ENCODE data around the gene BDNF.
"Not testable (repeated sequence)": the region's sequence is repeated elsewhere in the genome, so short reads cannot be mapped to it uniquely, and the experiment has no call there.

Gene BDNF

GRCh38 chr11:27700351-27701301, at the start of gene BDNF:
Gene BDNF (minus strand): TSS chr11:27700455. CDS start chr11:27658564, 41,891 bp downstream.
- no peak for DNase-seq (ENCODE audit: low spot score)

- DNase-seq (ENCODE audit: low spot score), result no peak
Observed at GRCh38 chr11:27740362-27741013, 40.2 kb upstream of the BDNF start.

GRCh38 chr11:27735281-27735680, 35.0 kb upstream of the BDNF start:
- no peak for DNase-seq (ENCODE audit: low spot score)

DNA sequence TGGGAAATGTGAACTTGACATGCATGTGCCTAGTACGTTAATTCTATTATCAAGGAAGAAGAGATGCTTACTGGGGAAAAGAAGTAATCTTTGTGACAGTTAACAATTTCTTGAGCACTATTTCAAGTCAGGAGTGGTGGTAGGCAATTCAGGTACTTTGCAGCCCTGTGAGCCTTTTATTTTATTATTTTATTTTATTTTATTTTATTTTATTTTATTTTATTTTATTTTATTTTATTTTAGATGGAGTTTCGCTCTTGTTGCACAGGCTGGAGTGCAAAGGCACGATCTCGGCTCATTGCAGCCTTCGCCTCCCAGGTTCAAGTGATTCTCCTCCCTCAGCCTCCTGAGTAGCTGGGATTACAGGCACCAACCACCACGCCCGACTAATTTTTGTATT, 31.5 kb upstream of the BDNF start:
- DNase-seq (ENCODE audit: low spot score), result not testable (repeated sequence)

DNA sequence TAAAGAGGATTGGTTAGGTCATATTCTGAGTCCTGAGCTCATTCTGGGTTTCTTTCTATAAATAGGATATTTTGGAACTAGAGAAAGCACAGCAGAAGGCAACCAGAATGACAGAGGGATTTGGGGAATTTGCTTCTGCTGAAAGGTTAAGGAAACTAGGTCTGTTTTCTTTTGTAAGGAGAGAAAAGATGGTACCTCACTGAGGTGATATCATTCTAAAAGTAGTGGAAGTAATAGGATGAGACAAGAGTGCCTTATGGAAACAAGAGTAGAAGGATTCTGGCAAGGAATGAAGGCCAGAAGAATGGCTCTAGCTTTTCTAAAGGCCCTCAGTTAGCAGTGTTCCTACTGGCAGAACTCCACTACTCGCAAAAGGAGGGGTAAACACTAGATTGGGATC, 26.7 kb upstream of the BDNF start:
- no peak for DNase-seq (ENCODE audit: low spot score)

DNA sequence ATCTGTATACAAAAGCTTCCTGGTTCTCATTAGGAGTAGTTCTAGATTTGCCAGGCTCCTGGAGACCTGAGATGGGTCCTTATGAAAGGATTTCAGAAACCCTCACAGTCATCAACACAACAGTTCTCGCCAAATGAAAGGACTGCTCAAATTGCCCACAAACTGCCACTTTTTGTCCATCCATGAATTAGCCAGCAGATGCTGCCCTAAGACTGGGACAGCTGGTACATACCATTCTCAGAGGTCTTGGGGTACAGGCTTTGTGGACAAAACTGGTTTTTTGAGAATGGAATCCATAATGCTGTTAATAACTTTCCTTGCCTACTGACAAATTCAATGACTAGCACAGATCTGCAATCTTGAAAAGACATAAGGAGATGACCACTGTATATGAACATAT, 23.4 kb upstream of the BDNF start:
- no peak for DNase-seq (ENCODE audit: low spot score)

GRCh38 chr11:27722953-27723344, 22.7 kb upstream of the BDNF start:
- no peak for DNase-seq (ENCODE audit: low spot score)

DNA sequence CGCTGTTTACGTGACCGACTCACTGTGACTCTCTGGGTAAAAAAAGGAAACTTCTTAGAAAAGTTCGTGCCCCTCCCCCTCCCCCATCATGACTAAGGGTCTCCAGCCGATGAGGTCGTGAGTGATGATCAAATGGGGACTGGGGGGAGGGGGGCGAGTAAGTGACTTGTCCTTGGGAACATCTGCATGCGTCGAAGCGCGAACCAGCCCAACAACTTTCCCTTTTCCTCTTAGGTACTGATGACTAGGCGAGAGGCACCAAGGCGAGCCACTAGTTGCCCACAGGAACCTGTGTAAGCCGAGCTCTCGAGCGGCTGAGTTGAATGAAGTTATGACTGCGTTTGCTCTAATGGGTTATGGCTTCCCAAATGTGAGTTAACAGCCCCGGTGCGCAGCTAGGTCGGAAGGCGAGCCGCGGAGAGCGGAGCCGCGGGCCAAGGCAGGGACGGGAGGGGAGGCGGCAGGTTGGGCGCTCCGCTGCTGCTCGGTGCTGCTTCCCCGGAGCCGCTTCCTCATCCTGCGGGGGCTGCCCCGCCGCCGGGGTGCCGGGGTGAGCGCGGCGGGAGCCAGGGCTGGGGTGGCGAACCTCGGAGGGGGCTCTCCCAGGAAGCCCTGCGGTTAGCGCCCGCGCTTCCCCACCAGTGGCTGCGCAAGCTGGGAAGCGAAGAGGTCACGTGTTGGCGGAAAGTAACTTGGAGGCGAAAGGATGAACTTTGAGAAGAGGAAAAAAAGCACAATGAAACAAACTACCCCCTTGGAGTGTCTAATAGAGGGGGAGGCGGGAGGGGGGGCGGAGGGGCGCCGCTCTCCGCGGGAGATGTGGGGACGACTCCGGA, 22.1 kb upstream of the BDNF start:
- no peak for DNase-seq (ENCODE audit: low spot score)

- DNase-seq (ENCODE audit: low spot score), result no peak
Observed at GRCh38 chr11:27721264-27722116, 21.2 kb upstream of the BDNF start.

DNA sequence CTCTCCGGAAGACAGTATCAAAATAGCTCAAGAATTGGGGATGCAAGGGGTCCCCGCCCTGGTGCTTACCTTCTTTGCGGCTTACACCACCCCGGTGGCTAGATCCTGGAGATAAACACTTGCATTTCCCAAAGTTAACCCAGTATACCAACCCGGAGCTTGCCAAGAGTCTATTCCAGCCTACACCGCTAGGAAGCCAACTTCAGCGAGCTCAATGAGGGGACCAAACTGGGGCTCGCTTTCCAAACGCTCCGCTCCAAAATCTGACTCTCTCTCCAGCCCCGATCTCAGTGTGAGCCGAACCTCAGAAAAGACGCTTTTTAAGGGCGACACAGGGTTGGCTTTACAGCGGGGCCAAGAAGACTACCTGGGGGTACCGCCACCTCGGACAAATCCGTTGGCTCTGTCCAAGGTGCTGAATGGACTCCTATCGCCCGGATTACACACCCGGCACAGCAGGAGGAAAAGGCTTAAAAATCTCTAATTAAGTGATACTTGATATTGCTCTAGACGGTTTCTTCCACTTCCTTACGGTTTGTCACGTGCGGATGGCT, 20.1 kb upstream of the BDNF start:
- peak; percentile 80 for DNase-seq (ENCODE audit: low spot score)

DNA sequence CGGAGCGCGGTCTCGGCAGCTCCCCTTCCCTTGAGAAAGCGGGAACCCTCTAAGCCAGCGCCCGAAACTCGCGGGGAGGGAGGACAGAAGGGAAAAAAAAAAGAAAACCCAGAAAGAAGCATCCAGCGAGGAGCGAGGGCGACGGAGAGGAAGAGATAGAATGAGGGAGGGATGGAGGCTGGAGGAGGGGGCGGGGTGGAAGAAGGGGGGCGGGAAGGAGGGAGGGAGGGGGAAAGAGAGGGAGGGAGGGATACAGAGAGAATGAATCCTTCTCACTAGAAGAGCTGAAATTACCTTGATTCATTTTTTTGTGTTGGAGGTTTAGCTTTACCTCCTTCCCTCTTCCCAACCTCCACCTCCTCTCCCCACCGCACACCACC, 19.3 kb upstream of the BDNF start:
- no peak for DNase-seq (ENCODE audit: low spot score)

DNA sequence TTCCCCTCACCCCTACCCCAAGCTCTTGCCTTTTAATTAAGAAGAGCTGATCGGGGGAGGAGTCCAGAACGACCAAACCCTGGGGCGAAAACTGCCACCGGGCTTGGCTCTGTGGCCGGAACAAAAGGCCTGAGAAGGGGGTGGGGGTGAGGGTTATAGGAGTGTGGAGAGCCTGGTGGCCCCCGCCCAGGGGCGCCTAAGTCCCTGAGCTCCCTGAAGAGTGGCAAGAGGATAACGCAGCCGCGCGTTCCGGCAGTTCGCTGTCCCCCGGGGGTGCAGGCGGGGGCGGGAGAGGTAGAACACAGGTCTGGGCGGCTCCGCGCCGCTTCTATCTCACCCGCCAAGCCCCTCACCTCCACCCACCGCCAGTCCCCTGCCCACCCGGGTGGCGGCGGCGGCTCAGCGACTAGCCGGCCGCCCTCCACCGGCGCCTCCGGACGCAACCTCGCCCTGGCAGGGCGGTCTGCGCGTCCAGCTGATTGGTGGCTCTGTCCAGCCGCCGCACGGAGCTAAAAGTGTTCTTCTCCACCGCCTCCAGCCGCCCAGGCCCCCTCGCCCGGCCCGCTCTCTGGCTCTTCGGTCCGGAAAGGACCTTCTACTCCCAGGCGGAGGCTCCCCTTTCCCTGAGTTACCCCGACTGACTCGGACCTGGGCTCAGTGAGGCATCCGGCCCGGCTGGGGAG, 18.7 kb upstream of the BDNF start:
- peak; percentile 71 for DNase-seq (ENCODE audit: low spot score)

DNA sequence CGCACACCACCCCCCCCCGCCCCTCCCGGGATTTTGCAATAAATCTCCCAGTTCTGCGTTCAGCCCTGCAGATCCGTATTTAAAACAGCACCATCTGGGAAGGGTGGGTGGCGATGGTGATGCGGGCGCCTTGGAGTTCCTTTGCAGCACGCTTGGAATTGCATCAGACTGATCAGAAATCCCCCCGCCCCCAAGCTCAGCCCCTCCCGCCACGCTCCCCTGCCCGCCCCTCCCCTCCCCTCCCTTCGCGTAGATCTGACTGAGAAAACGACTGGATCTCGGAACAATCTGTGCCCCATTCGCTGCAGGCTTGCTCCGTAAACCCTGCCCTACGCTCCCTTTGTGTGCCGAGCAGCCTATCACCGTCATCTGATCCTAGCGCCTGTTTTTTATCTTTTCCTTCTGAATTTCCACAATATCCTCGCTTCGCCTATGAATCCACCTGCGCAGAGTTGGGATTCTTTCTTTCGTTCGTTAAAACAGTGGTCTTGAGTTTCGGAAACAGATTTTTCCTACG, 18.1 kb upstream of the BDNF start:
- peak; percentile 42 for DNase-seq (ENCODE audit: low spot score)

DNA sequence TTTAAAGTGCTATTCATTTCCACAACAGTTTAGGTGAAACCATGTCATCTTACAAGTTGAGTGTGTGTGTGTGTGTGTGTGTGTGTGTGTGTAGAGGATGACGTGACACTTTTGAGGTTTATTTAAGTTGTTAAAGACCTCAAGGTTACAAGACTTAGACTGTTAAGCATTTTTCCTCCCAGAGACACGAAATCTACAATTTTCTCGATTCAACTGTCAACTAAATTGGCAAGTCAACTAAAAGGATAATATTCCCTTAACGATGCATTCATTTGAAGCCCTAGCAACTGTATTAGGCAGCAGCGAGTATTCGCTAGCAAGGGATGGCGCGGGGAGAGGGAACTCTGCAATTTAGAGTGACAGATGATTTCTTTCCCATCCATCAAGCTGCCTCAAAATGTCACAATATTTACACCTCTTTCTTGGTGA, 17.6 kb upstream of the BDNF start:
- DNase-seq (ENCODE audit: low spot score), result no peak

GRCh38 chr11:27717377-27717776, 17.1 kb upstream of the BDNF start:
- DNase-seq (ENCODE audit: low spot score), result no peak

GRCh38 chr11:27716835-27717234, 16.6 kb upstream of the BDNF start:
- DNase-seq (ENCODE audit: low spot score), result no peak

GRCh38 chr11:27716216-27716615, 16.0 kb upstream of the BDNF start:
- no peak for DNase-seq (ENCODE audit: low spot score)

DNA sequence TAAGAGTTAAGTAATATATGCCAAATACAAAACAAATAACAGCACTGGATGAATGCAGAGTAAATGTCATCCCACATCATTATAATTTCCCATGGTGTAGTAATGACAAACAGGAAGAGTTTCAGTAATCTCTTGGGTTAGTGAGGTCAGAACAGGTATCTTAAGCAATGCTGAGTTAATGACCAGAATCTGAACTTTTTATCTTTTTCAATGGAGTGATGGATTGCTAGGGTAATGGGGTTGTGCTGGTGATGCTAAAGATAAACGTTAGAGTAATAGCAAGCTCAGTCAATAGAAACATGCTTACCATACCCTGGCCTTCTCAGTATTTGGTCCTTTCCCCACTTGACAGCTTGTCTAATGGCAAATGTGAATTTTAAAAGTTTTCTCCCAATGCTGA, 11.5 kb upstream of the BDNF start:
- DNase-seq (ENCODE audit: low spot score), result no peak

DNA sequence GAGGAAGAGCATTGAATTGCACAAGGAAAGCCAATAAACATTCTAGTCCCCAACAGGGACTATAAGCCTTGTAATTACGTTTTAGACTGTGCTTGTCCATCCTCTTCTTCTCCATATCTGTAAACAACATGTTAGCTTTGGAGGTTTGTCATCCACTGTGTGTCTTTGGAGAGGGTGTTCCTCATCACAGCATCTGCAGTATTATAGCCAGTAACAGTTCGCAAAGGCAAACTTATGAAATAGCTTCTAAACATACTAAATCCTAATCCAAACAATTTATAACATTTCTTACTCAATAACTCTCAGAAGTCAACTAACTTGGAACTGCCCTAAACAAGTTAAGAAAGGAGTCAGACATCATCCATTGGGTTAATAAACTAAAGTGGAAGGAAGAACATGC, 10.3 kb upstream of the BDNF start:
- no peak for DNase-seq (ENCODE audit: low spot score)

- DNase-seq (ENCODE audit: low spot score), result no peak
Observed at GRCh38 chr11:27707676-27708075, 7.4 kb upstream of the BDNF start.

Measured in HuH-7.5 (cell line).